ENCODE measurements around the gene NCOR1.
"Not testable (repeated sequence)": the region's sequence is repeated elsewhere in the genome, so short reads cannot be mapped to it uniquely, and the experiment has no call there.

The NCOR1 gene

GRCh38 chr17:16145319-16145890 is 69.9 kb downstream of the NCOR1 start:
- ATAC-seq, DNase-seq, H3K9me3 Mint-ChIP-seq, H3K27ac Mint-ChIP-seq, H3K27me3 Mint-ChIP-seq, H3K4me1 Mint-ChIP-seq, H3K4me3 Mint-ChIP-seq: not testable (repeated sequence)
- H3K36me3 Mint-ChIP-seq (ENCODE audit: low read depth), result peaks cover 28% of the 10 kb centered on the region

DNA sequence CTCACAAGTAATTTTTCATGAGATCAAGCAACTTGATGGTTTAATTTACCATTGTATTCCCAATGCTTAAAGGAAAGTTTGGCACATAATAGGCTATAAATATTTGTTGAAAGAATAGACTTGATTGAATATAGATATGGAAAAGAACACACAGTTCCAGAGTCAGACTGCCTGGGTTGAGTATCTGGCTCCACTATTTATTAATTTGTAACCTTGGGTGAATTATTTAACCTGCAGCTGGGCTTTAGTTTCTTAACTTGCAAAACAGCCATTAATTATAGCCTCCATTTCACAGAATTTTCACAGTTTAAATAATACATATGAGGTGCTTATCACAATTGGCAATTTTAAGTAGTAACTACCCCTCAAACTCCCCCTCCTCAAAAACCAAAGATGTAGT is 73.6 kb downstream of the NCOR1 start:
- no peak for DNase-seq
- no peaks in the 10 kb centered on the region for H3K4me1 Mint-ChIP-seq
- H3K4me3 Mint-ChIP-seq, result no peak overlapping the region
- no peaks in the 10 kb centered on the region for H3K27me3 Mint-ChIP-seq
- no peak for ATAC-seq
- no peak overlapping the region for H3K27ac Mint-ChIP-seq
- H3K9me3 Mint-ChIP-seq, result no peaks in the 10 kb centered on the region
- H3K36me3 Mint-ChIP-seq (ENCODE audit: low read depth), result peaks cover 19% of the 10 kb centered on the region

DNA sequence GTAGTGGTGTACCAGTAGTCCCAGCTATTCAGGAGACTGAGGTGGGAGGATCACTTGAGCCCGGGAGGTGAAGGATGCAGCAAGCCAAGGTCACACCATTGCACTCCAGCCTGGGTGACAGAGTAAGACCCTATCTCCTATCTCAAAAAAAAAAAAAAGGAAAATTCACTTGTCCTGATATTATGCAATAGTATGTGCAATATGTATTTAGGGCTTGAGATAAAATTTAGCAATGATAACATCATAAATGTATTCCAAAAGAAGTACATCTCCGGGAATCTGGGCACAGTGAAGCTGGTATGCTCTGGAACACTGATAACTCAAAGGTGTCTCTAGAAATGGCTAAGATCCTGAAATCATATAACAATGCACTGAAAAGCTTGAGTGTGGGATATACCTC is 74.5 kb downstream of the NCOR1 start:
- Mint-ChIP-seq H3K27me3 (no peaks in the 10 kb centered on the region), H3K27ac (no peak overlapping the region), H3K36me3 (ENCODE audit: low read depth) (peaks cover 18% of the 10 kb centered on the region), H3K9me3 (no peaks in the 10 kb centered on the region), H3K4me3 (no peak overlapping the region), H3K4me1 (no peaks in the 10 kb centered on the region)
- no peak for ATAC-seq
- DNase-seq, result no peak

DNA sequence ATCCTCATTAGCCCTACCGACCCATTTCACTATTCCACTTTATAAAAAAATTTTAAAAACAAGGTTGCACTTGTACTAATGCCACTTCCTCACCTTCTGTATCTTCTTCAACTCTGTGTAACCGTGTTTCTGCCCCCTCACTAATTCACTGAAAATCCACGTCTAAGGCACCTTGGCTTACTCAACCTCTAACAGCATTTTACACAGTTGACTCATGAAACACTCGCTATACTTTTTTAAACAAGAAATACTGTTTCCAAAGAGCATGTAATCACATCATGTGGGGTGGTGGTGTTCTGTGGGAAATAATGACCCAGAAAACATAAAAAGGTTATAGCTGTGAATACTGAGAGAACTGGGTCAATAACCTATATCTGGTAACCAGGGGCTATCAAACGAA is 79.9 kb downstream of the NCOR1 start:
- Mint-ChIP-seq H3K36me3 (ENCODE audit: low read depth) (peaks cover 28% of the 10 kb centered on the region), H3K27me3 (no peaks in the 10 kb centered on the region), H3K4me3 (no peak overlapping the region), H3K9me3 (no peaks in the 10 kb centered on the region), H3K4me1 (no peaks in the 10 kb centered on the region), H3K27ac (no peak overlapping the region)
- no peak for DNase-seq
- ATAC-seq, result no peak

- H3K4me1 Mint-ChIP-seq, result no peaks in the 10 kb centered on the region
- DNase-seq, result no peak
- no peak overlapping the region for H3K27ac Mint-ChIP-seq
- peaks cover 32% of the 10 kb centered on the region for H3K36me3 Mint-ChIP-seq (ENCODE audit: low read depth)
- no peaks in the 10 kb centered on the region for H3K9me3 Mint-ChIP-seq
- H3K27me3 Mint-ChIP-seq, result no peaks in the 10 kb centered on the region
- ATAC-seq, result no peak
- H3K4me3 Mint-ChIP-seq, result no peak overlapping the region
Observed at GRCh38 chr17:16131593-16131992, 83.7 kb downstream of the NCOR1 start.

DNA sequence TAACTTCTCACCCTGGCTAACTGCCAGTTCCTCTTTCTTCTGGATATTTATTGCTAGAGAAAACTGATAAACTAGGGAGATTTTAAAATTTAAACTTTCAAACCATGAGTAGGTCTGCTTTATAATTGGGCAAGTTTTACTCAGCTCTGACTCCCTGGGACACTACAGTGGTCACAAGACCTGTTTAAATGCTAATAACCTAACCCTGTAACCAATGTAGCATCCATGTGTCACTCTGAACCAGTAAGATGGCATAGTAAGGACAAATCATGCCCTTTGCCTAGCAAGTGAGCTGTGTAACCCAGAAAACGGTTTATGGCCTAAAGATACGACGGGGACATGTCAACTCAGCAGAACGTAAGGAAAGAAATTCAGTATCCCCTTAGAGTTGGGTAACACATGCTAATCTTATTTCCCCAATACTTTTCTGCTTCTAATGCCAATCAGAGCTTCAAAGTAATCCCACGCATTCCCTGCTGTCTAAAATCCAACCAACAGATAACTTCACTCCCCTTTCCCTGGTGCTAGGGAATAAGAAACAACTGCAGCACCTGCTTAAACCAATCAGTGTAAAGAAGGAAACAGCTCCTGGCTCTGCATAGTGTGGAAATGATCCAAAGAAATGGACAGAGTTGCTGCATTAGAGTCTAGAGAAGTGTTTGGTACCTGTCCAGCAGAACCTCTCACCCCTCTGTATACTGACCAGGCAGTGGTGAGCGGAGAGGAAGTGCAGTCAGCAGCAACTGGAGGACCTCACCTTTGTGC is 85.7 kb downstream of the NCOR1 start:
- Mint-ChIP-seq H3K36me3 (ENCODE audit: low read depth) (peaks cover 25% of the 10 kb centered on the region), H3K27ac (no peak overlapping the region), H3K4me3 (no peak overlapping the region), H3K9me3 (no peaks in the 10 kb centered on the region), H3K27me3 (no peaks in the 10 kb centered on the region), H3K4me1 (no peaks in the 10 kb centered on the region)
- DNase-seq, result no peak
- no peak for ATAC-seq

DNA sequence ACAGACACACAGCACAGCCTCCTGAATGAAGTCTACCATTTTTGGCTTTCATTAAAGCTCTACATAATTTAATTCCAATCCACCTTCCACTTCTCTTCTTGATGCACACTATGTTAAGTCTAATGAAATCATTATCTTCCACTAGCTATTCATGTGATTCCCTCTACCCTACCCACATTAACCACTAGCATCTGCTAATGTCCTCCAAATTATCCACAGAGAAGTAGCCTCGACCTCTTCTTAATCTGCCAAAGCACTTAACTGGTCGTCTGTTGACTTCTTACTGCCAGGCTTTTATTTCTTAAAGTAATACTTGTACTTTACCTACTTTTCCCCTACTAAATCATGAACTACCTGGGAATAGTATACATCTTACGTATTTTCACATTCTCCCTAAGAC is 91.8 kb downstream of the NCOR1 start:
- H3K36me3 Mint-ChIP-seq (ENCODE audit: low read depth), result peaks cover 42% of the 10 kb centered on the region
- ATAC-seq (no peak), DNase-seq (no peak)
- H3K9me3 Mint-ChIP-seq, result no peaks in the 10 kb centered on the region
- no peaks in the 10 kb centered on the region for H3K27me3 Mint-ChIP-seq
- H3K27ac Mint-ChIP-seq, result no peak overlapping the region
- H3K4me1 Mint-ChIP-seq, result peaks cover 3% of the 10 kb centered on the region
- H3K4me3 Mint-ChIP-seq, result no peak overlapping the region

GRCh38 chr17:16122697-16123434 is 92.5 kb downstream of the NCOR1 start:
- Mint-ChIP-seq H3K4me1 (peaks cover 3% of the 10 kb centered on the region), H3K36me3 (ENCODE audit: low read depth) (peaks cover 41% of the 10 kb centered on the region), H3K27ac (no peak overlapping the region), H3K4me3 (no peak overlapping the region), H3K27me3 (no peaks in the 10 kb centered on the region), H3K9me3 (no peaks in the 10 kb centered on the region)
- ATAC-seq, result no peak
- no peak for DNase-seq

GRCh38 chr17:16121915-16122314 is 93.4 kb downstream of the NCOR1 start:
- ATAC-seq (no peak), DNase-seq (no peak)
- Mint-ChIP-seq H3K27me3 (no peaks in the 10 kb centered on the region), H3K9me3 (peaks cover 3% of the 10 kb centered on the region), H3K36me3 (ENCODE audit: low read depth) (peaks cover 49% of the 10 kb centered on the region), H3K4me1 (peaks cover 3% of the 10 kb centered on the region), H3K27ac (no peak overlapping the region), H3K4me3 (no peak overlapping the region)

- H3K27ac Mint-ChIP-seq, result no peak overlapping the region
- H3K36me3 Mint-ChIP-seq (ENCODE audit: low read depth), result peaks cover 57% of the 10 kb centered on the region
- H3K4me1 Mint-ChIP-seq, result peaks cover 3% of the 10 kb centered on the region
- no peak overlapping the region for H3K4me3 Mint-ChIP-seq
- ATAC-seq (no peak), DNase-seq (no peak)
- H3K9me3 Mint-ChIP-seq, result peaks cover 11% of the 10 kb centered on the region
- H3K27me3 Mint-ChIP-seq, result no peaks in the 10 kb centered on the region
Observed at GRCh38 chr17:16120937-16121336, 94.4 kb downstream of the NCOR1 start.

DNA sequence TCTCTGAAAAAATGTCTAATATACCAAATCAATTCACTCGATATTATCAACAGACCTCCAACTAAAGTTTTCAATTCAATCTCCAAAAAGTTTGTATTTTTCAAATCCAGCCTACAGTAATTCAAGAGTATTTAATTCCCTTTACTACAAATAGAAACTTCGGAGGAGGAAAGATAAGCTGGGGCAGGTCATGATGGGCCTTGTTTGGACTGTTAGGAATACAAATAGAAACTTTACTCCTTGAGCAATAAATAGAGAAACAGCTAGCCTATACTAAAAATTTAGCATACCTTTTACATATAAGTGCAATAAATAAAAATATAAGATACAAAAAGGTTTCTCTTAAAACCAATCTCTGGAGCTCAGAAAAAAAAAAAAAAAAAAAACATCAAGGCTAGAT is 98.2 kb downstream of the NCOR1 start:
- Mint-ChIP-seq H3K9me3 (peaks cover 18% of the 10 kb centered on the region), H3K4me3 (no peak overlapping the region), H3K27ac (no peak overlapping the region), H3K36me3 (ENCODE audit: low read depth) (peaks cover 73% of the 10 kb centered on the region), H3K4me1 (no peaks in the 10 kb centered on the region), H3K27me3 (no peaks in the 10 kb centered on the region)
- DNase-seq (no peak), ATAC-seq (no peak)

- H3K9me3 Mint-ChIP-seq, result peaks cover 18% of the 10 kb centered on the region
- not testable (repeated sequence) for H3K27me3 Mint-ChIP-seq, DNase-seq, H3K4me1 Mint-ChIP-seq, H3K4me3 Mint-ChIP-seq, H3K27ac Mint-ChIP-seq, ATAC-seq
- H3K36me3 Mint-ChIP-seq (ENCODE audit: low read depth), result peaks cover 65% of the 10 kb centered on the region
Observed at GRCh38 chr17:16115077-16115698, 100.1 kb downstream of the NCOR1 start.

- no peak overlapping the region for H3K4me3 Mint-ChIP-seq
- no peak overlapping the region for H3K27ac Mint-ChIP-seq
- no peaks in the 10 kb centered on the region for H3K9me3 Mint-ChIP-seq
- DNase-seq, result no peak
- no peaks in the 10 kb centered on the region for H3K27me3 Mint-ChIP-seq
- peaks cover 32% of the 10 kb centered on the region for H3K36me3 Mint-ChIP-seq (ENCODE audit: low read depth)
- H3K4me1 Mint-ChIP-seq, result no peaks in the 10 kb centered on the region
- ATAC-seq, result no peak
Observed at GRCh38 chr17:16108871-16109270, 106.5 kb downstream of the NCOR1 start.

GRCh38 chr17:16108386-16108785 is 106.9 kb downstream of the NCOR1 start:
- H3K4me1 Mint-ChIP-seq, result no peaks in the 10 kb centered on the region

More at GRCh38 chr17:16108386-16108785, 106.9 kb downstream of the NCOR1 start:
- Mint-ChIP-seq H3K36me3 (ENCODE audit: low read depth) (peaks cover 28% of the 10 kb centered on the region), H3K27ac (no peak overlapping the region), H3K27me3 (no peaks in the 10 kb centered on the region), H3K4me3 (no peak overlapping the region), H3K9me3 (no peaks in the 10 kb centered on the region)
- ATAC-seq (no peak), DNase-seq (no peak)
